Measurements from ENCODE around the gene SPPL3. TPM values are rescaled to one million over a fixed set of nuclear protein-coding genes. Genes with fewer than 3 reads are reported as not detected.

Gene SPPL3
- total RNA-seq, 1 donor from 2014 or later = 20.4 TPM

DNA sequence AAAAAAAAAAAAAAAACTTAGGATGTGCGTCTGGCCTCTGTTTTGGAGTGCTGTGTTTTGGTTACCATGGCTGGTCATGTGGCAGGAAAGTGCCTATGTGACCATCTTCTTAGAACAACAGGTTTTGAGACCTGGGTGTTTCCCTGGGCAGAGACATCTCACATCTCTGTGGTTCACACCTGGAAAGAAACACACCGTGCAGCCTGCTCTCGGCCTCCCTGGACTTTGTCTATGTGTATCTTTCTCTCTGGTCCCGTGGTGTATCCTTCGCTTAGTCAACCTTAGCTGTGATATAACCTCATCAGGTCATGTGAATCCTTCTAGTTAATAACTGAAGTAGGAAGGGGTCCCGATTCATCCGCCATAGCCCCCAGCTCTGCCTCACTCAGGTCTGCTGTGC lies 155.9 kb downstream of the SPPL3 start:
- no peaks in the 10 kb centered on the region for H3K9me3 ChIP-seq
- TF ChIP-seq, protein P1, sequence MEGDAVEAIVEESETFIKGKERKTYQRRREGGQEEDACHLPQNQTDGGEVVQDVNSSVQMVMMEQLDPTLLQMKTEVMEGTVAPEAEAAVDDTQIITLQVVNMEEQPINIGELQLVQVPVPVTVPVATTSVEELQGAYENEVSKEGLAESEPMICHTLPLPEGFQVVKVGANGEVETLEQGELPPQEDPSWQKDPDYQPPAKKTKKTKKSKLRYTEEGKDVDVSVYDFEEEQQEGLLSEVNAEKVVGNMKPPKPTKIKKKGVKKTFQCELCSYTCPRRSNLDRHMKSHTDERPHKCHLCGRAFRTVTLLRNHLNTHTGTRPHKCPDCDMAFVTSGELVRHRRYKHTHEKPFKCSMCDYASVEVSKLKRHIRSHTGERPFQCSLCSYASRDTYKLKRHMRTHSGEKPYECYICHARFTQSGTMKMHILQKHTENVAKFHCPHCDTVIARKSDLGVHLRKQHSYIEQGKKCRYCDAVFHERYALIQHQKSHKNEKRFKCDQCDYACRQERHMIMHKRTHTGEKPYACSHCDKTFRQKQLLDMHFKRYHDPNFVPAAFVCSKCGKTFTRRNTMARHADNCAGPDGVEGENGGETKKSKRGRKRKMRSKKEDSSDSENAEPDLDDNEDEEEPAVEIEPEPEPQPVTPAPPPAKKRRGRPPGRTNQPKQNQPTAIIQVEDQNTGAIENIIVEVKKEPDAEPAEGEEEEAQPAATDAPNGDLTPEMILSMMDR (IDR thresholded peaks at IDR 0.05) = no peak
- no peak overlapping the region for H3K4me3 ChIP-seq
- no peaks in the 10 kb centered on the region for H3K36me3 ChIP-seq
- intact Hi-C loops (cut with DNase I) = no loop called here
- no peaks in the 10 kb centered on the region for H3K27me3 ChIP-seq
- DNase-seq (ENCODE audit: low spot score in 2 of 2) = no peak
- no peak overlapping the region for H3K27ac ChIP-seq
- no peaks in the 10 kb centered on the region for H3K4me1 ChIP-seq

DNA sequence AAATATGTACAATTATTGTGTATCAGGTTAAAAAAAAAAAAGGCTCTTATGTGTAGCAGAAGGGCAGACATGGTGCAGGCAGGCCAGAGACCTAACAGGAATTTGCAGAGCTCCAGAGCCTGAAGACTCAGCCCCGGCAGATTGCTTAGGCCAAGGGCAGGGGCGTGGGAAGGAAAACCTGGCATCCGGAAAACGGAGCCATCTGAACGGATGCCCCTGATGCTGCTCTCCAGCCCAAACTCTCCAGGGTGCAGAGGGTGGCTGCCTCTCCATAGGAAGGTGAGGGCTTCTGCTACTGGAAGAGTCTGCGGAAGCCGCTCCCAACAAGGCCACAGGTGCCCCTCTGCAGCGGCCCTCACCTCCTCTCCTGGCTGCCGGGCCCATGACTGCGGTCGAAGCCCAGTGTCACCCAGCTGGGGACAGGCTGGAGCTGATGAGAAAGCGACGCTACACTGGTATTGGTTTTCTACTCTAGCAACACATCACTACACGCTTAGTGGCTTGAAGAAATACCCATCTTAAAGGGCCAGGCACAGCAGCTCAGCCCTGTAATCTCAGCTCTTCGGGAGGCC lies 159.2 kb downstream of the SPPL3 start:
- TF ChIP-seq, protein P1 (IDR thresholded peaks at IDR 0.05) = no peak
- H3K36me3 ChIP-seq = no peaks in the 10 kb centered on the region
- no peaks in the 10 kb centered on the region for H3K9me3 ChIP-seq
- H3K4me1 ChIP-seq = no peaks in the 10 kb centered on the region
- no peak overlapping the region for H3K27ac ChIP-seq
- intact Hi-C loops (cut with DNase I) = no loop called here
- H3K27me3 ChIP-seq = no peaks in the 10 kb centered on the region
- H3K4me3 ChIP-seq = no peak overlapping the region
- DNase-seq (ENCODE audit: low spot score in 2 of 2) = no peak

DNA sequence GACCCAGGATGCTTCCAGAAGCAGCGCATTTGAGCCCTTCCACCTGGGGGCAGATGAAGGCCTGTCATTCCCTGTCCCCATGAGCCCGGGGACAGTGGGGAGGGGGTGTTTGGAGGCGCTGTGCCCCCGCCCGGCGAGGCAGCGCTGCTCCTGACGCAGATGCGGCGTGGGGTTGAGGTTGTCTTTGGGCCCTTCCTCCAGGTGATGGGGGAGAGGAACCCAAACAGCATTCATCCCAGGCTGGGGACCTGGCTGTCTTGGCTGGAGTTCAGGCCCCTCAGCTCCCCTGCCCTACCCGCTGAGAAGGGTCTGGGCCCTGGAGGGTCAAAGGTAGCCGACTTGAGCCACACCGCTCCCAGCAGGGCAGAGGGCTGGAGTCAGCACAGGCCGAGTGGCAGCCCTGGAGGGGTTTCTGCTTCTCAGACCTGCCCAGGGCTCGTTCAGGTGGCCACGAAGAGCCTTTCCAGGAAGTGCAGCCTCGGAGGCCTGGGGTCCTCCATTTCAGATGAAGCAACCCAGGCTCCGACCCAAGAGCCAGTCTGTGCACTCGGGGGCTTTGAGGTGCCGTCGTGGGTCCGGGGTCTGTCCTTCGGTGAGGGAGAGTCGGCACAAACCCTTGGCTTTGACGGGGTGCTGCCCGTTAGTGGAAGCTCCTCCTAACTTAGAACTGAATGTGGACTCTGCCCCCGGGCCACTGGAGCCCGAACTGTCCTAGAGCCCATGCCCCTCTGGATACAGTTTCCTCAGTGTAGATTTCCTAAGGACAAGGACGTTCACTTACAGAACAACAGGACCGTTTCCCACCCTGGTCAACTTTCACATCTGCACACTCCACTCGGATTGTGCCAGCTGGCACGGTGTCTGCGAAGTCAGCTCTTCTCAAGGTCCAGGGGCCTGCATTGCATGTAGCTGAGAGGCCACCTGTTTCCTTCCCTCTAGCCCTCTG lies 162.4 kb downstream of the SPPL3 start:
- TF ChIP-seq, protein P1 (IDR thresholded peaks at IDR 0.05) = no peak
- no peaks in the 10 kb centered on the region for H3K27me3 ChIP-seq
- peaks cover 11 to 13% of the 10 kb centered on the region in 2 donors for H3K36me3 ChIP-seq
- no peak overlapping the region for H3K27ac ChIP-seq
- intact Hi-C loops (cut with DNase I) = no loop called here
- no peak for DNase-seq (ENCODE audit: low spot score in 2 of 2)
- no peaks in the 10 kb centered on the region for H3K9me3 ChIP-seq
- H3K4me3 ChIP-seq = no peak overlapping the region
- no peaks in the 10 kb centered on the region for H3K4me1 ChIP-seq

DNA sequence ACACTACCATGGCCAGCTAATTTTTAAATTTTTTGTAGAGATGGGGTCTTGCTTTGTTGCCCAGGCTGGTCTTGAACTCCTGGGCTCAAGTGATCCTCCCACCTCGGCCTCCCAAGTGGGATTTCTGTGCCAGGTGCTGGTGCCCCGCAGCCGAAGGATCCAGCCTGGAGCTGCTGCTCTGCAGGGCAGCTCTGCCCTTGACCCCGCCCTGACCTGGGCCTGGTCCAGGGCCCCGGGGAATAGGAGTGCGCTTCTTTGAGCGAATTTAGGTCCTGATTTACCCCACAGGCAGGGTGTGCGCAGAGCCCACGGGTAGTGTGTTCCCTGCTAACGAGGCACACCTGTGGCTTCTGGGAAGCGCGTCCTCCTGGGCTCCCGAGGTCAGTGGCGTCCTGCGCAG lies 163.3 kb downstream of the SPPL3 start:
- Histone ChIP-seq H3K36me3 (peaks cover 11 to 13% of the 10 kb centered on the region in 2 donors), H3K27ac (no peak overlapping the region), H3K27me3 (no peaks in the 10 kb centered on the region), H3K4me3 (no peak overlapping the region), H3K4me1 (no peaks in the 10 kb centered on the region), H3K9me3 (no peaks in the 10 kb centered on the region)
- intact Hi-C loops (cut with DNase I) = no loop called here
- TF ChIP-seq, protein P1 (IDR thresholded peaks at IDR 0.05) = no peak
- no peak for DNase-seq (ENCODE audit: low spot score in 2 of 2)

DNA sequence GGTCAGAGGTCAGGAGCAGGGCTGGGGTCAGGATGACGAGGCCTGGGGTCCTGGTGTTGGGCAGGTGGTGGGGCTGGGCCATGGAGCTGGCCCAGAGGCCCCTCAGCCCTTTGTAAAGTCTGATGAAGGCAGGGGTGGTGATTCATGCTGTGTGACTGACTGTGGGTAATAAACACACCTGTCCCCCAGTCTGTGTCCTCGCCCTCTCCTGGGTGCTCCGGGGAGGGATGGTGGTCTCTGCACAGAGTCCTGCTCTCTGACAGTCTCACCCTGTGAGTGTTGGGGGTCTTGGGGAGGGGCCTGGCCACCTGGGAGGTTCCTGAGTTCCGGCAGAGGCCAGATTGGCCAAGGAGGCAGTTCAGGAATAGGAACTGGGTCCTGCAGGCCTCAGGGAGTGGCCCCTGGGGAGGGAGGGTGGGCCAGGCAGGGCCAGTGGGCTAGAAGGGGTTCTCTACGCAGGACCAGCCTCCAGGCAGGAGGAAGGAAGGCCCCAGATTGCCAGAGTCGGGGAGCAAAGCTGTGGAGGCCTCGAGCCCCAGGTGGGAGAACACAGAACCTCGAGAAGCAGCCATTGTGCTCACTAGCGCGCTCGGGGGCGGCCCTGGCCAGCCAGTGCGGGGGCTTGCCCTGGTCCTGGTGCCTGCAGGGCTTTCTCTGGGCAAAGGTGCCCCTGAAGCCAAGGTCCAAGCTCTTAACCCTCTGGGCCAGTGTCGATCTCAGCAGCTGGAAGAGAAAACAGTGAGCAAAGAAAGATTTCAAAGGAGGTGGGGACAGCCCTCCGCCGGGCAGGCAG lies 164.1 kb downstream of the SPPL3 start:
- H3K27me3 ChIP-seq = no peaks in the 10 kb centered on the region
- H3K4me1 ChIP-seq = no peaks in the 10 kb centered on the region
- H3K27ac ChIP-seq = no peak overlapping the region
- intact Hi-C loops (cut with DNase I) = no loop called here
- no peak for DNase-seq (ENCODE audit: low spot score in 2 of 2)
- no peaks in the 10 kb centered on the region for H3K9me3 ChIP-seq
- TF ChIP-seq, protein P1 (IDR thresholded peaks at IDR 0.05) = no peak
- peaks cover 11 to 13% of the 10 kb centered on the region in 2 donors for H3K36me3 ChIP-seq
- H3K4me3 ChIP-seq = no peak overlapping the region

All from ascending aorta (tissue), 2 donors.